Duodenal mucosa (tissue), 2 donors: ENCODE results near the gene KCTD10.

Experiments used
- H3K27ac ChIP-seq: one replicate; pipeline ENCODE4 v1.7.0; 2013; ENCODE audit warnings: low read depth, low read length
- H3K27me3 ChIP-seq, 2 donors: one replicate each; pipeline ENCODE4 v1.7.0; 2013; ENCODE audit warnings: low read length in 2 of 2, control low read depth in 1 of 2; ENCODE audit not compliant: insufficient read depth in 2 of 2, control insufficient read depth in 1 of 2
- H3K36me3 ChIP-seq, 2 donors: one replicate each; pipeline ENCODE4 v1.7.0; 2013; ENCODE audit warnings: low read length in 2 of 2, control low read depth in 1 of 2; ENCODE audit not compliant: insufficient read depth in 2 of 2, control insufficient read depth in 1 of 2
- H3K4me1 ChIP-seq, 2 donors: one replicate each; pipeline ENCODE4 v1.7.0; 2013; ENCODE audit warnings: low read length in 2 of 2, control low read depth in 1 of 2; ENCODE audit not compliant: insufficient read depth in 2 of 2, control insufficient read depth in 1 of 2
- H3K4me3 ChIP-seq, 2 donors: one replicate each; pipeline ENCODE4 v1.7.0; 2013; ENCODE audit warnings: low read length in 2 of 2, low read depth in 1 of 2
- H3K9ac ChIP-seq, 2 donors: one replicate each; pipeline ENCODE4 v1.7.0; 2013; ENCODE audit warnings: low read length in 2 of 2, low read depth in 1 of 2
- H3K9me3 ChIP-seq, 2 donors: one replicate each; pipeline ENCODE4 v1.7.0; 2013; ENCODE audit warnings: low read length in 2 of 2, control low read depth in 1 of 2; ENCODE audit not compliant: control insufficient read depth in 1 of 2

Gene KCTD10

GRCh38 chr12:109496306-109496705 lies 19.2 kb upstream of the KCTD10 start:
- peaks cover 39 to 67% of the 10 kb centered on the region in 2 donors for H3K36me3 ChIP-seq

GRCh38 chr12:109495012-109495411 lies 17.9 kb upstream of the KCTD10 start:
- Histone ChIP-seq H3K27ac (no peak overlapping the region), H3K9me3 (no peaks in the 10 kb centered on the region), H3K4me3 (no peak overlapping the region), H3K27me3 (no peaks in the 10 kb centered on the region), H3K36me3 (peaks cover 30 to 64% of the 10 kb centered on the region in 2 donors), H3K9ac (no peak overlapping the region), H3K4me1 (no peaks in the 10 kb centered on the region)

More at GRCh38 chr12:109496306-109496705, 19.2 kb upstream of the KCTD10 start:
- Histone ChIP-seq H3K4me1 (no peaks in the 10 kb centered on the region), H3K9me3 (no peaks in the 10 kb centered on the region), H3K9ac (no peak overlapping the region), H3K27me3 (no peaks in the 10 kb centered on the region), H3K4me3 (no peak overlapping the region), H3K27ac (no peak overlapping the region)

GRCh38 chr12:109494348-109494881 lies 17.3 kb upstream of the KCTD10 start:
- Histone ChIP-seq H3K27ac (no peak overlapping the region), H3K9me3 (no peaks in the 10 kb centered on the region), H3K36me3 (peaks cover 32 to 67% of the 10 kb centered on the region in 2 donors), H3K9ac (no peak overlapping the region), H3K4me3 (no peak overlapping the region), H3K27me3 (no peaks in the 10 kb centered on the region), H3K4me1 (no peaks in the 10 kb centered on the region)

- Histone ChIP-seq H3K27me3 (no peaks in the 10 kb centered on the region), H3K27ac (no peak overlapping the region), H3K9ac (no peak overlapping the region), H3K9me3 (no peaks in the 10 kb centered on the region), H3K4me3 (no peak overlapping the region), H3K4me1 (no peaks in the 10 kb centered on the region), H3K36me3 (peaks cover 37 to 67% of the 10 kb centered on the region in 2 donors)
These were observed 16.8 kb upstream of the KCTD10 start for GRCh38 chr12:109493938-109494337.

GRCh38 chr12:109493090-109493489 lies 16.0 kb upstream of the KCTD10 start:
- no peak overlapping the region for H3K9ac ChIP-seq
- H3K9me3 ChIP-seq, result no peaks in the 10 kb centered on the region
- no peaks in the 10 kb centered on the region for H3K4me1 ChIP-seq
- no peak overlapping the region for H3K4me3 ChIP-seq
- no peak overlapping the region for H3K27ac ChIP-seq
- H3K27me3 ChIP-seq, result no peaks in the 10 kb centered on the region
- peaks cover 39 to 67% of the 10 kb centered on the region in 2 donors for H3K36me3 ChIP-seq

GRCh38 chr12:109492371-109492770 lies 15.3 kb upstream of the KCTD10 start:
- no peaks in the 10 kb centered on the region for H3K4me1 ChIP-seq
- H3K36me3 ChIP-seq, result peaks cover 39 to 67% of the 10 kb centered on the region in 2 donors
- H3K9ac ChIP-seq, result no peak overlapping the region
- H3K27me3 ChIP-seq, result no peaks in the 10 kb centered on the region
- no peak overlapping the region for H3K4me3 ChIP-seq
- no peak overlapping the region for H3K27ac ChIP-seq
- no peaks in the 10 kb centered on the region for H3K9me3 ChIP-seq

GRCh38 chr12:109491671-109492070 lies 14.6 kb upstream of the KCTD10 start:
- H3K4me1 ChIP-seq, result no peaks in the 10 kb centered on the region
- H3K9ac ChIP-seq, result no peak overlapping the region
- H3K36me3 ChIP-seq, result peaks cover 44 to 74% of the 10 kb centered on the region in 2 donors
- no peaks in the 10 kb centered on the region for H3K27me3 ChIP-seq
- H3K4me3 ChIP-seq, result no peak overlapping the region
- H3K27ac ChIP-seq, result no peak overlapping the region
- no peaks in the 10 kb centered on the region for H3K9me3 ChIP-seq

- no peaks in the 10 kb centered on the region for H3K4me1 ChIP-seq
- no peaks in the 10 kb centered on the region for H3K9me3 ChIP-seq
- no peaks in the 10 kb centered on the region for H3K27me3 ChIP-seq
- H3K9ac ChIP-seq, result no peak overlapping the region
- H3K36me3 ChIP-seq, result peaks cover 59 to 87% of the 10 kb centered on the region in 2 donors
- no peak overlapping the region for H3K4me3 ChIP-seq
- H3K27ac ChIP-seq, result no peak overlapping the region
These were observed 13.0 kb upstream of the KCTD10 start for GRCh38 chr12:109489955-109490565.

GRCh38 chr12:109489016-109489954 lies 12.2 kb upstream of the KCTD10 start:
- Histone ChIP-seq H3K4me3 (no peak overlapping the region), H3K4me1 (no peaks in the 10 kb centered on the region), H3K9ac (no peak overlapping the region), H3K36me3 (peaks cover 56 to 85% of the 10 kb centered on the region in 2 donors), H3K27me3 (no peaks in the 10 kb centered on the region), H3K9me3 (no peaks in the 10 kb centered on the region), H3K27ac (no peak overlapping the region)

GRCh38 chr12:109488051-109488665 lies 11.1 kb upstream of the KCTD10 start:
- Histone ChIP-seq H3K36me3 (peaks cover 62 to 94% of the 10 kb centered on the region in 2 donors), H3K27me3 (no peaks in the 10 kb centered on the region), H3K9ac (no peak overlapping the region), H3K27ac (no peak overlapping the region), H3K4me3 (no peak overlapping the region), H3K4me1 (no peaks in the 10 kb centered on the region), H3K9me3 (no peaks in the 10 kb centered on the region)
